HepG2 (cell line): Measurements from ENCODE around the gene AK6. TPM values are rescaled to one million over a fixed set of nuclear protein-coding genes. Genes with fewer than 3 reads are reported as not detected.

Experiments
- ATF2 ChIP-seq: sonication (generic); formaldehyde crosslinking; IDR thresholded peaks from 2 replicates; pipeline ENCODE4 v1.4.0; 2020; ENCODE audit warnings: missing genetic modification reagents
- BHLHE40 ChIP-seq: IDR thresholded peaks from 2 replicates; pipeline ENCODE4 v1.6.1; 2011; ENCODE audit warnings: low read length, improper control_type of control experiment
- GFI1 ChIP-seq: sonication (generic); formaldehyde crosslinking; IDR thresholded peaks from 2 replicates; pipeline ENCODE4 v1.5.0; 2020; ENCODE audit warnings: missing genetic modification reagents, mild to moderate bottlenecking, borderline replicate concordance
- HDAC1 ChIP-seq: sonication (generic); formaldehyde crosslinking; IDR thresholded peaks from 2 replicates; pipeline ENCODE4 v1.5.1; 2020; ENCODE audit warnings: mild to moderate bottlenecking, missing genetic modification reagents
- HNRNPUL1 ChIP-seq: fragments of 200-400 bp; formaldehyde crosslinking; IDR thresholded peaks from 2 replicates; pipeline ENCODE4 v1.6.1; 2017; ENCODE audit warnings: low read depth, mild to moderate bottlenecking, low read length, moderate library complexity
- NR2F6 ChIP-seq, 2 experiments: IDR thresholded peaks; 2 replicates each; pipeline ENCODE4 v1.6.1; 2016; ENCODE audit warnings: antibody characterized with exemption in 1 of 2, mild to moderate bottlenecking in 1 of 2
- RBM22 ChIP-seq: fragments of 200-400 bp; formaldehyde crosslinking; optimal IDR thresholded peaks from 2 replicates; pipeline ENCODE3; 2017; ENCODE audit warnings: mild to moderate bottlenecking, low read length, moderate library complexity
- SIN3A ChIP-seq: IDR thresholded peaks from 2 replicates; pipeline ENCODE4 v1.6.1; 2011; ENCODE audit warnings: low read depth, mild to moderate bottlenecking, control low read depth, low read length, borderline replicate concordance
- SRSF9 ChIP-seq: fragments of 200-400 bp; formaldehyde crosslinking; IDR thresholded peaks from 2 replicates; pipeline ENCODE4 v1.6.1; 2018; ENCODE audit warnings: borderline replicate concordance, mild to moderate bottlenecking, low read depth, low read length; ENCODE audit not compliant: insufficient read depth, poor library complexity, severe bottlenecking
- TBP ChIP-seq: sonication (generic); formaldehyde crosslinking; IDR thresholded peaks from 2 replicates; pipeline ENCODE4 v1.5.0; 2020; ENCODE audit warnings: missing genetic modification reagents
- ZBTB2 ChIP-seq: sonication (generic); formaldehyde crosslinking; IDR thresholded peaks from 2 replicates; pipeline ENCODE4 v1.8.0; 2022; ENCODE audit warnings: low read depth, missing genetic modification reagents
- ZMYM2 ChIP-seq: sonication (generic); formaldehyde crosslinking; IDR thresholded peaks from 2 replicates; pipeline ENCODE4 v1.8.0; 2022; ENCODE audit warnings: mild to moderate bottlenecking, missing genetic modification reagents
- ZNF224 ChIP-seq: sonication (generic); formaldehyde crosslinking; IDR thresholded peaks from 2 replicates; pipeline ENCODE4 v1.5.0; 2020; ENCODE audit warnings: mild to moderate bottlenecking, missing genetic modification reagents
- ZNF256 ChIP-seq: sonication (generic); formaldehyde crosslinking; conservative IDR thresholded peaks from 2 replicates; pipeline ENCODE4 v1.4.0; 2020; ENCODE audit warnings: missing genetic modification reagents
- ZNF432 ChIP-seq: sonication (generic); formaldehyde crosslinking; IDR thresholded peaks from 2 replicates; pipeline ENCODE4 v1.5.0; 2020; ENCODE audit warnings: missing genetic modification reagents, mild to moderate bottlenecking, borderline replicate concordance
- polyA plus RNA-seq, 8 experiments: library from polyadenylated mRNA; depleted of rRNA in 3 of 8; stranded (reverse) in 7 of 8; unstranded in 1 of 8; fragments of >200 nt; fragmentation: Illumina TruSeq in 4 of 8; extraction: Trizol in 4 of 8; gene quantifications; 2 replicates each; pipeline versions ENCODE4 v1.2.1 to v1.2.3, GENCODE V29; 2011 to 2016; ENCODE audit warnings: low read depth in 4 of 8, missing spikeins in 1 of 8, mixed read lengths in 1 of 8; ENCODE audit not compliant: insufficient read depth in 1 of 8
- total RNA-seq, 5 experiments: library from RNA; depleted of rRNA; stranded (reverse); fragments of >200 nt; fragmentation: Illumina TruSeq; extraction: Trizol; gene quantifications; 2 replicates each; pipeline ENCODE4 v1.2.3, GENCODE V29; 2016; ENCODE audit warnings: low read depth in 1 of 5
- TF ChIP-seq, protein P1 (sequence below): sonication (generic); formaldehyde crosslinking; conservative IDR thresholded peaks from 2 replicates; pipeline ENCODE4 v1.4.0; 2020; ENCODE audit warnings: missing genetic modification reagents
- TF ChIP-seq, protein P2 (sequence below): sonication (generic); formaldehyde crosslinking; IDR thresholded peaks from 2 replicates; pipeline ENCODE4 v1.8.0; 2022; ENCODE audit warnings: mild to moderate bottlenecking, missing genetic modification reagents; ENCODE audit not compliant: insufficient replicate concordance
- TF ChIP-seq, protein P3 (sequence below): sonication (generic); formaldehyde crosslinking; IDR thresholded peaks from 2 replicates; pipeline ENCODE4 v1.8.1; 2023; ENCODE audit warnings: mild to moderate bottlenecking, moderate library complexity, missing genetic modification reagents
- TF ChIP-seq, protein P4 (sequence below): sonication (generic); formaldehyde crosslinking; conservative IDR thresholded peaks from 2 replicates; pipeline ENCODE4 v1.4.0; 2020; ENCODE audit warnings: missing genetic modification reagents
- TF ChIP-seq, protein P5 (sequence below): sonication (generic); formaldehyde crosslinking; IDR thresholded peaks from 2 replicates; pipeline ENCODE4 v1.5.0; 2020; ENCODE audit warnings: mild to moderate bottlenecking, low read depth, missing genetic modification reagents, borderline replicate concordance

Gene AK6
- total and polyA plus RNA-seq, 2 of the 13 experiments (the other 11 are each of a cell fraction or from before 2014, with no cell fraction given): 31.1 to 77.2 TPM

DNA sequence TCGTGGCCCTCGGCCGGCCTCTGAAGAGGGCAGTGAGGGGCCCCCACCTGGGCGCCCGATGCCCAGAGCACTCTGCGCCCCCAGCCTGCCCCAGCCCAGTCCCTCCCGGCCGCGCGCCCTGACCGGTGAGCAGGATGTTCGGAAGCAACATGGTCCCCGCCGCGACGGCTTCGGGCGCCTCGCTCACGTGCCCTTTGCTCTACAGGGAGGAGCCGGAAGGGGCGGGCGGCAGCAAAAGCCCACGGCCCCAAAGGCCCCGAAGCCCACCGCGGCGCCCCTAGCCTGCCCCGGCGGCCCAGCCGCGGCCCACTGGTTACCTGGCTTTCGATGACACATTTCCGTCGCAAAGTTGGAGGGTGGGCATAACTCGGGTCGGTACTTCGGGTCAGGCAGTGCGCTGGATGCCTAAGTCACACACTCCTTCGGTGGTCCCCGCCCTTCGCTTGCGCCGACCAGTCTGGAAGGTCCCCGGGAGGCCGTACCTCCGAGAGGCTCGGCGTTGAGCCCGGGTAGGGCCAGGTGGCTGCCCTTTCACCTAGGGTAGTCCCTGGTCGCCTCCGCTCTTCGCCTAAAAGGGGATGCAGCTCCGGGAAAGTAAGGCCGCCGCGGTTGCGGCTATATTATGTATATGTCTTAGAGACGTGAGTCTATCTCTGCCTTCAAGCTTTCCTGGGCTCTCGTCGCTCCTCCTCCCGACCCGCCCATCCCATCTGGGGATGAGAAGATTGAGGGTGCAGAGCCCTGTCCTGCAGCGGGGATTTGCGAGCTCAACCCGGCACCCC, at the start of gene AK6, which contains the start of the genes RAD17 and TAF9 (continued):
- TF ChIP-seq, protein P1, sequence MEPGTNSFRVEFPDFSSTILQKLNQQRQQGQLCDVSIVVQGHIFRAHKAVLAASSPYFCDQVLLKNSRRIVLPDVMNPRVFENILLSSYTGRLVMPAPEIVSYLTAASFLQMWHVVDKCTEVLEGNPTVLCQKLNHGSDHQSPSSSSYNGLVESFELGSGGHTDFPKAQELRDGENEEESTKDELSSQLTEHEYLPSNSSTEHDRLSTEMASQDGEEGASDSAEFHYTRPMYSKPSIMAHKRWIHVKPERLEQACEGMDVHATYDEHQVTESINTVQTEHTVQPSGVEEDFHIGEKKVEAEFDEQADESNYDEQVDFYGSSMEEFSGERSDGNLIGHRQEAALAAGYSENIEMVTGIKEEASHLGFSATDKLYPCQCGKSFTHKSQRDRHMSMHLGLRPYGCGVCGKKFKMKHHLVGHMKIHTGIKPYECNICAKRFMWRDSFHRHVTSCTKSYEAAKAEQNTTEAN: peak; percentile 48; the same call in 1 of the 2 replicates
- TF ChIP-seq ZNF224 (CRISPR knock-in tag) (peak; percentile 29; the same call in 1 of the 2 replicates), ZNF432 (CRISPR knock-in tag) (no peak), ZNF256 (CRISPR knock-in tag) (no peak; the same call in 1 of the 2 replicates), RBM22 (no peak), NR2F6 (IDR thresholded peaks at IDR 0.05) (peak; percentile 30; the same call in 1 of the 2 replicates), NR2F6 (CRISPR knock-in tag; IDR thresholded peaks at IDR 0.05) (no peak), GFI1 (CRISPR knock-in tag) (0 out of 2 replicates have a peak, but pooled peaks have one; percentile 12), ZBTB2 (no peak; the same call in 1 of the 2 replicates), BHLHE40 (peak; percentile 97), HDAC1 (peak; percentile 93), SIN3A (peak; percentile 73), ZMYM2 (CRISPR knock-in tag) (no peak), TBP (CRISPR knock-in tag) (no peak), HNRNPUL1 (peak; percentile 59; the same call in 1 of the 2 replicates), SRSF9 (no peak), ATF2 (CRISPR knock-in tag) (peak; percentile 79)
- TF ChIP-seq, protein P2, sequence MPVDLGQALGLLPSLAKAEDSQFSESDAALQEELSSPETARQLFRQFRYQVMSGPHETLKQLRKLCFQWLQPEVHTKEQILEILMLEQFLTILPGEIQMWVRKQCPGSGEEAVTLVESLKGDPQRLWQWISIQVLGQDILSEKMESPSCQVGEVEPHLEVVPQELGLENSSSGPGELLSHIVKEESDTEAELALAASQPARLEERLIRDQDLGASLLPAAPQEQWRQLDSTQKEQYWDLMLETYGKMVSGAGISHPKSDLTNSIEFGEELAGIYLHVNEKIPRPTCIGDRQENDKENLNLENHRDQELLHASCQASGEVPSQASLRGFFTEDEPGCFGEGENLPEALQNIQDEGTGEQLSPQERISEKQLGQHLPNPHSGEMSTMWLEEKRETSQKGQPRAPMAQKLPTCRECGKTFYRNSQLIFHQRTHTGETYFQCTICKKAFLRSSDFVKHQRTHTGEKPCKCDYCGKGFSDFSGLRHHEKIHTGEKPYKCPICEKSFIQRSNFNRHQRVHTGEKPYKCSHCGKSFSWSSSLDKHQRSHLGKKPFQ (CRISPR knock-in tag): peak; percentile 45
- TF ChIP-seq, protein P3, sequence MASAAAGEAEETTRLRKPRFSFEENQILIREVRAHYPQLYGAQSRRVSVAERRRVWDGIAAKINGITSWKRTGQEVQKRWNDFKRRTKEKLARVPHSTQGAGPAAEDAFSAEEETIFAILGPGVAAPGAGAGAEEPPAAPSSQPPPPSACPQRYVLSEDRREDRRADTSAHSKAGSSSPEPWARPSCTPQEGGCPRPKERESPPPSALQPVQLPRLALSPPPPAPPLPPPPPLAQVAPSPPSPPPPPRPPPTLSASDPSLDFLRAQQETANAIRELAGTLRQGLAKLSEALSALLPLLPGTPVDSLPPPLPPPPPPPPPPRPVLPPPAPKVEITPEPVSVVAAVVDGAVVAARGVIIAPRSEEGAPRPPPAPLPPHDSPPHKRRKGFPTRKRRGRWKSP: peak; percentile 92
- TF ChIP-seq, protein P4, sequence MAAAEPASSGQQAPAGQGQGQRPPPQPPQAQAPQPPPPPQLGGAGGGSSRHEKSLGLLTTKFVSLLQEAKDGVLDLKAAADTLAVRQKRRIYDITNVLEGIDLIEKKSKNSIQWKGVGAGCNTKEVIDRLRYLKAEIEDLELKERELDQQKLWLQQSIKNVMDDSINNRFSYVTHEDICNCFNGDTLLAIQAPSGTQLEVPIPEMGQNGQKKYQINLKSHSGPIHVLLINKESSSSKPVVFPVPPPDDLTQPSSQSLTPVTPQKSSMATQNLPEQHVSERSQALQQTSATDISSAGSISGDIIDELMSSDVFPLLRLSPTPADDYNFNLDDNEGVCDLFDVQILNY (CRISPR knock-in tag): no peak
- TF ChIP-seq, protein P5, sequence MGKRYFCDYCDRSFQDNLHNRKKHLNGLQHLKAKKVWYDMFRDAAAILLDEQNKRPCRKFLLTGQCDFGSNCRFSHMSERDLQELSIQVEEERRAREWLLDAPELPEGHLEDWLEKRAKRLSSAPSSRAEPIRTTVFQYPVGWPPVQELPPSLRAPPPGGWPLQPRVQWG: no peak
